ENCODE data around the gene KCNA3.

Gene KCNA3

GRCh38 chr1:110636149-110636935 is 38.4 kb downstream of the KCNA3 start:
- DNase-seq: no peak

- DNase-seq: no peak
These were observed 39.3 kb downstream of the KCNA3 start for GRCh38 chr1:110635434-110635833.

GRCh38 chr1:110634455-110635311 is 40.1 kb downstream of the KCNA3 start:
- DNase-seq: no peak

- DNase-seq: no peak
These were observed 40.7 kb downstream of the KCNA3 start for GRCh38 chr1:110634086-110634454.

GRCh38 chr1:110633646-110634030 is 41.1 kb downstream of the KCNA3 start:
- no peak for DNase-seq

- no peak for DNase-seq
These were observed 42.7 kb downstream of the KCNA3 start for GRCh38 chr1:110631836-110632620.

GRCh38 chr1:110630839-110631663 is 43.7 kb downstream of the KCNA3 start:
- peak; percentile 86 for DNase-seq

- DNase-seq: no peak
These were observed 46.2 kb downstream of the KCNA3 start for GRCh38 chr1:110628323-110629105.

- no peak for DNase-seq
These were observed 47.0 kb downstream of the KCNA3 start for GRCh38 chr1:110627764-110628163.

- DNase-seq: no peak
These were observed 47.9 kb downstream of the KCNA3 start for GRCh38 chr1:110626889-110627288.
